K562 (cell line): ENCODE results near the gene CDC42BPB. TPM values are rescaled to one million over a fixed set of nuclear protein-coding genes. Genes with fewer than 3 reads are reported as not detected.

Source experiments
- ATAC-seq: fragments of 200-7000 bp; cut with Tn5 transposase; 3 replicates; pipeline ENCODE4 v1.9.1; 2020; ENCODE audit warnings: moderate library complexity
- BruUV-seq: library from RNA; stranded (reverse); fragments of 400-500 nt; replicated peaks from 2 replicates; lab custom pipeline; 2021; lab: Mats Ljungman, UMichigan
- CTCF ChIA-PET: fragments of 300-600 bp; formaldehyde crosslinking; extraction: SDS; loops from one replicate; lab custom pipeline; 2021; ENCODE audit warnings: low intra/inter-chr PET ratio; lab: Yijun Ruan, JAX
- POLR2A ChIA-PET: fragments of 300-600, 350-650 bp; sonication (Branson Sonifier 250); formaldehyde crosslinking; extraction: SDS; loops from one replicate; lab custom pipeline; 2021; ENCODE audit warnings: antibody characterized with exemption, inconsistent platforms; lab: Yijun Ruan, JAX
- DNase-seq, 4 experiments: peaks; one replicate each; pipeline versions ENCODE4 v3.0.0 to v3.0.0-alpha.2; 2011 to 2018; ENCODE audit warnings: low spot score in 3 of 4, mixed read lengths in 3 of 4; ENCODE audit errors: extremely low read depth in 1 of 4
- FAIRE-seq: peaks from 2 replicates; lab custom pipeline; 2011; peaks lifted over from hg19 to GRCh38; lab: Jason Lieb, UNC
- H2AFZ ChIP-seq: 2 replicates; pipeline ENCODE4 v1.6.0; 2011; ENCODE audit warnings: low read depth, low read length, control low read depth, inconsistent platforms
- H3K27ac ChIP-seq: fragments of 200-600 bp; 3 replicates; pipeline ENCODE4 v1.8.0; 2011; ENCODE audit warnings: low read depth, mild to moderate bottlenecking, control low read depth, inconsistent platforms, low read length, moderate library complexity, mixed read lengths; ENCODE audit errors: extremely low read depth
- H3K27me3 ChIP-seq, 2 experiments: fragments of 300-600 bp in 1 of 2; 2 replicates in 1 of 2; 3 replicates in 1 of 2; pipeline versions ENCODE4 v1.6.0 to v1.8.0; 2011; ENCODE audit warnings: inconsistent platforms in 2 of 2, low read length in 2 of 2, mild to moderate bottlenecking in 1 of 2, mixed read lengths in 1 of 2, moderate library complexity in 1 of 2; ENCODE audit not compliant: control insufficient read depth in 2 of 2, insufficient read depth in 2 of 2
- H3K36me3 ChIP-seq: fragments of 300-600 bp; 3 replicates; pipeline ENCODE4 v1.8.0; 2011; ENCODE audit warnings: mild to moderate bottlenecking, low read length, inconsistent platforms; ENCODE audit not compliant: control insufficient read depth, insufficient read depth
- H3K4me1 ChIP-seq, 2 experiments: fragments of 200-600 bp in 1 of 2; replicated peaks in 1 of 2; 2 replicates in 1 of 2; 3 replicates in 1 of 2; pipeline versions ENCODE4 v1.5.1 to v1.8.0; 2011; ENCODE audit warnings: inconsistent platforms in 2 of 2, low read length in 2 of 2, mild to moderate bottlenecking in 1 of 2, mixed read lengths in 1 of 2, moderate library complexity in 1 of 2; ENCODE audit not compliant: control insufficient read depth in 2 of 2, insufficient read depth in 2 of 2
- H3K4me2 ChIP-seq: 2 replicates; pipeline ENCODE4 v1.6.1; 2011; ENCODE audit warnings: low read length, control low read depth, inconsistent platforms, mixed read lengths; ENCODE audit not compliant: insufficient read depth
- H3K4me3 ChIP-seq: fragments of 200-600 bp; sonication (generic), shearing (Covaris generic); 2 replicates; pipeline ENCODE4 v1.5.1; 2016; ENCODE audit warnings: control low read depth, inconsistent platforms
- H3K79me2 ChIP-seq: fragments of 200-600 bp; 3 replicates; pipeline ENCODE4 v1.8.0; 2011; ENCODE audit warnings: low read length, inconsistent platforms; ENCODE audit not compliant: control insufficient read depth, insufficient read depth
- H3K9ac ChIP-seq, 2 experiments: 2 replicates each; pipeline versions ENCODE4 v1.6.0 to v1.6.1; 2011; ENCODE audit warnings: low read depth in 2 of 2, low read length in 2 of 2, control low read depth in 1 of 2, inconsistent platforms in 1 of 2, mild to moderate bottlenecking in 1 of 2, mixed read lengths in 1 of 2; ENCODE audit not compliant: insufficient read depth in 1 of 2
- H3K9me1 ChIP-seq: one replicate; pipeline ENCODE4 v1.6.0; 2011; ENCODE audit warnings: inconsistent platforms, mild to moderate bottlenecking, low read length, moderate library complexity; ENCODE audit not compliant: control insufficient read depth, insufficient read depth
- H3K9me3 ChIP-seq: replicated peaks from 2 replicates; pipeline ENCODE4 v1.5.1; 2011; ENCODE audit warnings: low read depth, low read length, inconsistent platforms; ENCODE audit not compliant: control insufficient read depth, insufficient read depth
- H4K20me1 ChIP-seq: replicated peaks from 2 replicates; pipeline ENCODE4 v1.6.1; 2011; ENCODE audit warnings: low read length, inconsistent platforms, mixed read lengths; ENCODE audit not compliant: control insufficient read depth, insufficient read depth
- CTCF ChIP-seq, 3 experiments: IDR thresholded peaks in 2 of 3; conservative IDR thresholded peaks in 1 of 3; 2 replicates each; pipeline ENCODE4 v1.5.1; 2011 to 2012; ENCODE audit warnings: low read length in 3 of 3, mild to moderate bottlenecking in 3 of 3, control low read depth in 2 of 3, improper control_type of control experiment in 1 of 3, inconsistent platforms in 1 of 3, low read depth in 1 of 3, mixed read lengths in 1 of 3, moderate library complexity in 1 of 3; ENCODE audit not compliant: insufficient read depth in 2 of 3
- GABPB1 ChIP-seq: sonication (generic); formaldehyde crosslinking; IDR thresholded peaks from 2 replicates; pipeline ENCODE4 v1.8.0; 2022; ENCODE audit warnings: mild to moderate bottlenecking, missing genetic modification reagents
- PHB2 ChIP-seq: fragments of 450-650 bp; IDR thresholded peaks from 2 replicates; pipeline ENCODE4 v1.6.1; 2017; ENCODE audit warnings: low read depth
- SPI1 ChIP-seq: IDR thresholded peaks from 2 replicates; pipeline ENCODE4 v1.6.1; 2011; ENCODE audit warnings: low read depth, low read length, control low read depth, borderline replicate concordance
- WGBS: fragments of 100-300 bp; shearing (Covaris generic); methylation state at CpG from one replicate; pipeline ENCODE4 v1.1.6; 2016; ENCODE audit warnings: low coverage, mixed read lengths; ENCODE audit not compliant: insufficient coverage; ENCODE audit errors: missing lambda C conversion rate; 5-methylcytosine and 5-hydroxymethylcytosine counted together
- in situ Hi-C: fragments of 300-500 bp; cut with MboI; formaldehyde crosslinking; loops from 4 replicates; pipeline ENCODE4 v1.15.0; 2018; ENCODE audit warnings: inconsistent platforms, mixed read lengths
- intact Hi-C: fragments of 100-400 bp; cut with micrococcal nuclease; formaldehyde crosslinking; loops from 2 replicates; pipeline ENCODE4 v1.14.2; 2022
- polyA plus RNA-seq, 8 experiments: library from polyadenylated mRNA; depleted of rRNA in 4 of 8; stranded (reverse) in 5 of 8; unstranded in 3 of 8; fragments of >200 nt; fragmentation: Nextera tagmentation in 2 of 8; fragmentation: Illumina TruSeq in 1 of 8; extraction: Ambion mirVana in 2 of 8; extraction: Trizol in 1 of 8; gene quantifications; 2 replicates each; pipeline versions ENCODE4 v1.2.1 to v1.2.3, GENCODE V29; 2011 to 2014; ENCODE audit warnings: inconsistent platforms in 1 of 8, missing spikeins in 1 of 8
- total RNA-seq, 7 experiments: library from RNA; depleted of rRNA in 6 of 7; stranded (reverse); fragments of >200 nt in 6 of 7; fragmentation: Illumina TruSeq in 2 of 7; extraction: Trizol in 2 of 7; gene quantifications; 2 replicates each; pipeline versions ENCODE4 v1.2.1 to v1.2.3, GENCODE V29; 2011 to 2021; ENCODE audit warnings: low replicate concordance in 1 of 7
- TF ChIP-seq, protein P1 (sequence below): fragments of 450-650 bp; IDR thresholded peaks from 2 replicates; pipeline ENCODE4 v1.6.1; 2016; ENCODE audit warnings: mild to moderate bottlenecking

The CDC42BPB gene
- total and polyA plus RNA-seq, 9 of the 15 experiments (the other 6 are each of a cell fraction or from before 2014, with no cell fraction given): 0.07 to 24.3 (median 12.6) TPM

- no peak overlapping the region for H2AFZ ChIP-seq
- no peaks in the 10 kb centered on the region for H4K20me1 ChIP-seq
- peaks cover 20% of the 10 kb centered on the region; the same call in 2 of the 3 replicates for H3K36me3 ChIP-seq
- peaks cover 3% of the 10 kb centered on the region for H3K9me1 ChIP-seq
- ChIA-PET POLR2A (no interaction called here), CTCF (interaction anchor here (1.3 kb wide), 1 partner anchor 545 kb away, joined by 3 read pairs; no protein-coding TSS in a partner anchor)
- H3K27me3 ChIP-seq: no peaks in the 10 kb centered on the region
- no peak overlapping the region for H3K27ac ChIP-seq
- no peaks in the 10 kb centered on the region for H3K9me3 ChIP-seq
- no peak overlapping the region for H3K4me2 ChIP-seq
- DNase-seq: no peak
- no TSS peak for BruUV-seq
- H3K4me1 ChIP-seq: no peaks in the 10 kb centered on the region
- intact Hi-C loops: no loop called here
- no peak for ATAC-seq
- no peak overlapping the region for H3K4me3 ChIP-seq
- in situ Hi-C loops: no loop called here
- TF ChIP-seq CTCF (IDR thresholded peaks at IDR 0.05 in 2 of 3, conservative IDR thresholded peaks at IDR 0.05 in 1 of 3; ENCODE audit: insufficient read depth in 2 of 3, low read depth in 1 of 3, low read length in 3 of 3) (peak in 1 of 3 experiments; percentile 34; a peak in 1 of 6 replicates), GABPB1 (CRISPR knock-in tag) (no peak), PHB2 (no peak), SPI1 (0 out of 2 replicates have a peak, but pooled peaks have one; percentile 3)
- TF ChIP-seq, protein P1, sequence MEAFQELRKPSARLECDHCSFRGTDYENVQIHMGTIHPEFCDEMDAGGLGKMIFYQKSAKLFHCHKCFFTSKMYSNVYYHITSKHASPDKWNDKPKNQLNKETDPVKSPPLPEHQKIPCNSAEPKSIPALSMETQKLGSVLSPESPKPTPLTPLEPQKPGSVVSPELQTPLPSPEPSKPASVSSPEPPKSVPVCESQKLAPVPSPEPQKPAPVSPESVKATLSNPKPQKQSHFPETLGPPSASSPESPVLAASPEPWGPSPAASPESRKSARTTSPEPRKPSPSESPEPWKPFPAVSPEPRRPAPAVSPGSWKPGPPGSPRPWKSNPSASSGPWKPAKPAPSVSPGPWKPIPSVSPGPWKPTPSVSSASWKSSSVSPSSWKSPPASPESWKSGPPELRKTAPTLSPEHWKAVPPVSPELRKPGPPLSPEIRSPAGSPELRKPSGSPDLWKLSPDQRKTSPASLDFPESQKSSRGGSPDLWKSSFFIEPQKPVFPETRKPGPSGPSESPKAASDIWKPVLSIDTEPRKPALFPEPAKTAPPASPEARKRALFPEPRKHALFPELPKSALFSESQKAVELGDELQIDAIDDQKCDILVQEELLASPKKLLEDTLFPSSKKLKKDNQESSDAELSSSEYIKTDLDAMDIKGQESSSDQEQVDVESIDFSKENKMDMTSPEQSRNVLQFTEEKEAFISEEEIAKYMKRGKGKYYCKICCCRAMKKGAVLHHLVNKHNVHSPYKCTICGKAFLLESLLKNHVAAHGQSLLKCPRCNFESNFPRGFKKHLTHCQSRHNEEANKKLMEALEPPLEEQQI: no peak
- H3K9ac ChIP-seq: no peak overlapping the region
- H3K79me2 ChIP-seq: no peaks in the 10 kb centered on the region
- FAIRE-seq: no peak
- WGBS: 73% methylated on average over 4 of the region's 15 CpGs
These were observed 74.4 kb downstream of the CDC42BPB start for GRCh38 chr14:102982852-102983470.
